Neural cell (in vitro differentiated cells): ENCODE measurements around the gene NEUROG3. TPM values are rescaled to one million over a fixed set of nuclear protein-coding genes. Genes with fewer than 3 reads are reported as not detected.

ENCODE experiments used
- H2AFZ ChIP-seq: fragments of 200-600, 300-800 bp; sonication (generic), shearing (Covaris generic); 2 replicates; pipeline ENCODE4 v1.6.0; 2014; ENCODE audit warnings: low read depth, mild to moderate bottlenecking, antibody characterized with exemption, low read length, moderate library complexity
- H3F3A ChIP-seq: fragments of 200-600 bp; shearing (Covaris generic); 2 replicates; pipeline ENCODE4 v1.6.1; 2016; ENCODE audit warnings: mild to moderate bottlenecking, moderate library complexity, mixed read lengths, antibody characterized with exemption, low read length; ENCODE audit not compliant: insufficient read depth, poor library complexity, severe bottlenecking
- H3K27ac ChIP-seq: fragments of 200-600, 300-800 bp; sonication (generic), shearing (Covaris generic); 2 replicates; pipeline ENCODE4 v1.5.1; 2014; ENCODE audit warnings: mild to moderate bottlenecking, low read length, moderate library complexity
- H3K27me3 ChIP-seq: fragments of 300-800, 200-600 bp; sonication (generic), shearing (Covaris generic); 2 replicates; pipeline ENCODE4 v1.6.0; 2014; ENCODE audit warnings: mild to moderate bottlenecking, low read depth, low read length, moderate library complexity; ENCODE audit not compliant: insufficient read depth
- H3K36me3 ChIP-seq: fragments of 300-800, 200-600 bp; sonication (generic), shearing (Covaris generic); 2 replicates; pipeline ENCODE4 v1.5.1; 2014; ENCODE audit warnings: mild to moderate bottlenecking, antibody characterized with exemption, low read length, moderate library complexity; ENCODE audit not compliant: insufficient read depth
- H3K4me2 ChIP-seq: fragments of 300-800, 200-600 bp; sonication (generic), shearing (Covaris generic); 2 replicates; pipeline ENCODE4 v1.6.0; 2014; ENCODE audit warnings: mild to moderate bottlenecking, low read length
- H3K4me3 ChIP-seq: fragments of 300-800, 200-600 bp; sonication (generic), shearing (Covaris generic); 2 replicates; pipeline ENCODE4 v1.5.1; 2014; ENCODE audit warnings: mild to moderate bottlenecking, low read length, moderate library complexity
- H3K79me2 ChIP-seq: fragments of 200-600 bp; shearing (Covaris generic); replicated peaks from 2 replicates; pipeline ENCODE4 v1.6.0; 2014; ENCODE audit warnings: mild to moderate bottlenecking, low read length, moderate library complexity; ENCODE audit not compliant: insufficient read depth
- H3K9ac ChIP-seq: fragments of 300-800, 200-600 bp; sonication (generic), shearing (Covaris generic); 2 replicates; pipeline ENCODE4 v1.6.1; 2016; ENCODE audit warnings: mild to moderate bottlenecking, low read length, mixed read lengths
- H3K9me2 ChIP-seq: fragments of 200-600 bp; shearing (Covaris generic); 2 replicates; pipeline ENCODE4 v1.6.1; 2016; ENCODE audit warnings: mild to moderate bottlenecking, low read length, mixed read lengths; ENCODE audit not compliant: insufficient read depth
- H3K9me3 ChIP-seq: fragments of 200-600, 300-800 bp; sonication (generic), shearing (Covaris generic); 2 replicates; pipeline ENCODE4 v1.6.1; 2016; ENCODE audit warnings: mild to moderate bottlenecking, mixed run types, low read length, moderate library complexity, mixed read lengths
- H4K20me1 ChIP-seq: fragments of 200-600 bp; shearing (Covaris generic); 2 replicates; pipeline ENCODE4 v1.6.1; 2016; ENCODE audit warnings: mild to moderate bottlenecking, mixed run types; ENCODE audit not compliant: insufficient read depth
- CTCF ChIP-seq: fragments of 450-650 bp; IDR thresholded peaks from 2 replicates; pipeline ENCODE4 v1.5.1; 2014; ENCODE audit warnings: antibody characterized with exemption, mild to moderate bottlenecking, moderate library complexity; ENCODE audit not compliant: poor library complexity, severe bottlenecking
- EP300 ChIP-seq: fragments of 450-650 bp; conservative IDR thresholded peaks from 2 replicates; pipeline ENCODE4 v1.6.1; 2014; ENCODE audit warnings: antibody characterized with exemption, mild to moderate bottlenecking, moderate library complexity; ENCODE audit not compliant: poor library complexity, severe bottlenecking
- EZH2 ChIP-seq: fragments of 200-600, 300-800 bp; shearing (Covaris generic), sonication (generic); IDR thresholded peaks from 2 replicates; pipeline ENCODE4 v1.6.1; 2014; ENCODE audit warnings: antibody characterized with exemption, low read length, borderline replicate concordance, mild to moderate bottlenecking; ENCODE audit not compliant: insufficient read depth, poor library complexity, severe bottlenecking
- MXI1 ChIP-seq: fragments of 450-650 bp; conservative IDR thresholded peaks from 2 replicates; pipeline ENCODE4 v1.6.1; 2014; ENCODE audit warnings: antibody characterized with exemption, mild to moderate bottlenecking; ENCODE audit not compliant: poor library complexity, severe bottlenecking
- POLR2AphosphoS5 ChIP-seq: IDR thresholded peaks from 2 replicates; pipeline ENCODE4 v1.6.1; 2012
- RAD21 ChIP-seq: fragments of 450-650 bp; conservative IDR thresholded peaks from 2 replicates; pipeline ENCODE4 v1.6.1; 2014; ENCODE audit warnings: antibody characterized with exemption, mild to moderate bottlenecking, moderate library complexity
- REST ChIP-seq: IDR thresholded peaks from 2 replicates; pipeline ENCODE4 v1.6.1; 2012; ENCODE audit warnings: borderline replicate concordance
- SMC3 ChIP-seq: fragments of 450-650 bp; conservative IDR thresholded peaks from 2 replicates; pipeline ENCODE4 v1.6.1; 2014; ENCODE audit warnings: antibody characterized with exemption, mild to moderate bottlenecking, moderate library complexity; ENCODE audit not compliant: poor library complexity
- TAF1 ChIP-seq: IDR thresholded peaks from 2 replicates; pipeline ENCODE4 v1.6.1; 2012; ENCODE audit warnings: low read depth
- polyA plus RNA-seq: library from polyadenylated mRNA; depleted of rRNA; stranded (reverse); fragments of >200 nt; gene quantifications from 2 replicates; pipeline ENCODE4 v1.2.3, GENCODE V29; 2014

NEUROG3 gene
- polyA plus RNA-seq, 1 donor from 2014 or later, result not detected

- Histone ChIP-seq H3K9me3 (no peaks in the 10 kb centered on the region), H3K4me3 (peak overlapping the region; percentile 21), H3K79me2 (no peaks in the 10 kb centered on the region), H2AFZ (no peak overlapping the region), H3K9ac (no peak overlapping the region), H4K20me1 (no peaks in the 10 kb centered on the region), H3F3A (no peaks in the 10 kb centered on the region), H3K27me3 (peaks cover 93% of the 10 kb centered on the region), H3K36me3 (no peaks in the 10 kb centered on the region), H3K9me2 (no peaks in the 10 kb centered on the region), H3K27ac (no peak overlapping the region), H3K4me2 (no peak overlapping the region)
- TF ChIP-seq EZH2, result peak; percentile 31
- no peak for TF ChIP-seq POLR2AphosphoS5
- no peak for TF ChIP-seq TAF1
Measured at GRCh38 chr10:69577268-69578232, 4.3 kb upstream of the NEUROG3 start.

- Histone ChIP-seq H3F3A (no peaks in the 10 kb centered on the region), H3K9me3 (no peaks in the 10 kb centered on the region), H3K27ac (no peak overlapping the region), H3K27me3 (peaks cover 100% of the 10 kb centered on the region), H3K9me2 (no peaks in the 10 kb centered on the region), H2AFZ (no peak overlapping the region), H3K79me2 (no peaks in the 10 kb centered on the region), H4K20me1 (no peaks in the 10 kb centered on the region), H3K36me3 (no peaks in the 10 kb centered on the region), H3K9ac (no peak overlapping the region), H3K4me2 (no peak overlapping the region), H3K4me3 (no peak overlapping the region)
- TF ChIP-seq SMC3 (no peak), TAF1 (no peak), POLR2AphosphoS5 (no peak), EZH2 (no peak)
Measured at GRCh38 chr10:69576334-69577011, 3.3 kb upstream of the NEUROG3 start.

- Histone ChIP-seq H3K79me2 (no peaks in the 10 kb centered on the region), H3K27ac (no peak overlapping the region), H4K20me1 (no peaks in the 10 kb centered on the region), H3K4me2 (no peak overlapping the region), H3F3A (no peaks in the 10 kb centered on the region), H3K9me3 (no peaks in the 10 kb centered on the region), H3K36me3 (no peaks in the 10 kb centered on the region), H3K9me2 (no peaks in the 10 kb centered on the region), H3K9ac (no peak overlapping the region), H3K27me3 (peaks cover 100% of the 10 kb centered on the region), H2AFZ (no peak overlapping the region), H3K4me3 (no peak overlapping the region)
- TF ChIP-seq SMC3, result no peak
Measured at GRCh38 chr10:69575164-69575722, 2.0 kb upstream of the NEUROG3 start.

GRCh38 chr10:69574571-69574978 is 1.4 kb upstream of the NEUROG3 start:
- no peaks in the 10 kb centered on the region for H4K20me1 ChIP-seq
- peaks cover 100% of the 10 kb centered on the region for H3K27me3 ChIP-seq
- no peaks in the 10 kb centered on the region for H3K9me2 ChIP-seq
- H3K79me2 ChIP-seq, result no peaks in the 10 kb centered on the region
- TF ChIP-seq TAF1 (no peak), RAD21 (no peak), EP300 (no peak), SMC3 (no peak), REST (no peak), EZH2 (no peak), POLR2AphosphoS5 (no peak), MXI1 (no peak), CTCF (no peak)
- H3K9me3 ChIP-seq, result no peaks in the 10 kb centered on the region
- H3K9ac ChIP-seq, result no peak overlapping the region
- no peak overlapping the region for H3K27ac ChIP-seq
- H3F3A ChIP-seq, result no peaks in the 10 kb centered on the region
- H3K4me2 ChIP-seq, result no peak overlapping the region
- H3K4me3 ChIP-seq, result peak overlapping the region; percentile 44
- no peak overlapping the region for H2AFZ ChIP-seq
- H3K36me3 ChIP-seq, result no peaks in the 10 kb centered on the region
